HG03354 (cell line): Measurements from ENCODE around the gene PROSER3.
"Not testable (repeated sequence)": the region's sequence is repeated elsewhere in the genome, so short reads cannot be mapped to it uniquely, and the experiment has no call there.

Experiments
- ATAC-seq: cut with Tn5 transposase; IDR thresholded peaks from one replicate; pipeline ENCODE4 v1.9.1; 2021; ENCODE audit warnings: mild to moderate bottlenecking; ENCODE audit not compliant: unreplicated experiment, poor library complexity, severe bottlenecking

The PROSER3 gene

GRCh38 chr19:35787227-35787799 lies 29.3 kb downstream of the PROSER3 start:
- ATAC-seq = no peak

DNA sequence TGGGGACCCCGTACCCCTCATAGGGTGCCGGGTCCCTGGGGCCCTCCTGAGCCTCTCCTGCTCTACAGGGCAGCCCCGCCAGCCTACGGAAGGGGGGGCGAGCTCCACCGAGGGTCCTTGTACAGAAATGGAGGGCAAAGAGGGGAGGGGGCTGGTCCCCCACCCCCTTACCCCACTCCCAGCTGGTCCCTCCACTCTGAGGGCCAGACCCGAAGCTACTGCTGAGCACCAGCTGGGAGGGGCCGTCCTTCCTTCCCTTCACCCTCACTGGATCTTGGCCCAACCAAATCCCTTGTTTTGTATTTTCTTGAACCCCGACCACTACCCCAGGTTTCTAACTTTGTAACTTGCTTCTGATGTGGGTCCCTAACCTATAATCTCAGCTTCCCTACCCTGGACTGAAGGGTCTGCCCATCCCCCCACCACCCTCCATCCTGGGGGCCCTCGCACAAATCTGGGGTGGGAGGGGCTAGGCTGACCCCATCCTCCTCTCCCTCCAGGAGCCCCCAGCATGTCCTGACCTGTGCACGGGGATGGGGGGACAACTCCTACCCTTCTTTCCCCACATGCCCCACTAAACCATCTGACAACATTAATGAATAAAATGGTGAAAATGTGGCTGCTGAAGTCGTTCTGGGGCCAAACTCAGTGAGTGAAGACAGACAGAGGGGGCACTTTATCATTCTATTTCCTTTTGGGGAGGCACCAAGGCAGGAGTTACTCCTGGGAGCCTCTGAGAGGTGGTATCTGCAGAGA lies 30.4 kb downstream of the PROSER3 start:
- ATAC-seq = no peak

- ATAC-seq = no peak
Observed at GRCh38 chr19:35789195-35789977, 31.4 kb downstream of the PROSER3 start.

- ATAC-seq = no peak
Observed at GRCh38 chr19:35789978-35790944, 32.3 kb downstream of the PROSER3 start.

DNA sequence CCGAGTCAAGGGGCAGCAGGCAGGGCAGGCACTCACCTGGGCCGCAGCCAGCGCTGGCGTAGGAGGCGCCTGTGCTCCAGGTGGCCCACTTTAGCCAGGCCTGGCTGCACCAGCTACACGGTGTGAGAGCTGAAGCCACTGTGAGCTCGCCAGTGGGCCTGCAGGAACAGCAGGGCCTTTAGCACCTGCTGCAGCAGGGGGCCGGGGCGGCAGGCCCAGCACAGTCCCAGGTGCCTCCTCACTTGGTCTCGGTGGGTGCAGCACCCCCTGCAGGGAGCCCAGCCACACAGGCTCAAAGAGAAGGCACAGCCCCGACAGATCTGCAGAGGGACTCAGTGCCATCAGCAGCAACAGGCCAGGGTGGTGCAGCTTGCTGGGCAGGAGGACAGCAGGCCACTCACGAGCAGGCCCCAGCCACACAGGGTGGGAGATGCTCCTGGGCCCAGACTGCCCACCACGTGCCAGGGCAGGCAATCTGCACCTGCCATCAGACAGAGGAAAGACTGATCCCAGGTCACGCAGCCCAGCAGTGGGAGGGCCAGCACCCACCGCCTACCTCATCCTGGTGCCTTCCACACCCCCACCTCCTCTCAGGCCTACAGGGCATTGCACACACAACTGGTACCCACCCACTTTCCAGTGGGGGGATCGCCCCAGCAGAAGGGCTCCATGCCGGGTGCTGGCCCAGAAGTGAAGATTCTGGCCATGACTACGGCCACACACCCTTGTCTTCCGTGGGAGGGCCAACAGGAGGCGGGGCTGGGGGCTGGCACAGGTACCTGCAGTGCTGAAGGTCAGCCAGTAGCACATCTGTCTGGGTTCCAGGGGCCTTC lies 33.2 kb downstream of the PROSER3 start:
- no peak for ATAC-seq

DNA sequence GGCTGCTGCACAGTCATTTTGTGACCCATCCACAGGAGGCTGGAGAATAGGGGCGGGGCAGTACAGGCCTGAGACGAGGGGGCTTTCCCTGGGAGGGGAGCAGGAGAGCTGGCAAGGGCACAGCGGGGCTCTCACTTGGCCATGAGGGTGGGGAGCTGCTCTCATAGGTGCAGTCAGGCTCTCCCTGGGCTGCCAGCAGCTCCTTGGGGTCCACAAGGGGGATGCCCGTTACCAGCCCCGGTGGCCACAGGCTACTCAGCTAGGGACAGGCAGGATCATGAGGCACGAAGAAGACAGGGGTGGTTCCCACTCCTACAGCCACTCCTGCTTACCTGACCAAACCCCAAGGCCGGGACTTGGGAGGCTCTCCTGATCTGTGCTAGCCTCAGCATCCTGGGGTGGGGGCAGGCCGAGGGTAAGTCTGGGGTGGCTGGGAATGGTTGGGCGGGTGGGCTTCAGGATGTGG lies 33.9 kb downstream of the PROSER3 start:
- no peak for ATAC-seq

DNA sequence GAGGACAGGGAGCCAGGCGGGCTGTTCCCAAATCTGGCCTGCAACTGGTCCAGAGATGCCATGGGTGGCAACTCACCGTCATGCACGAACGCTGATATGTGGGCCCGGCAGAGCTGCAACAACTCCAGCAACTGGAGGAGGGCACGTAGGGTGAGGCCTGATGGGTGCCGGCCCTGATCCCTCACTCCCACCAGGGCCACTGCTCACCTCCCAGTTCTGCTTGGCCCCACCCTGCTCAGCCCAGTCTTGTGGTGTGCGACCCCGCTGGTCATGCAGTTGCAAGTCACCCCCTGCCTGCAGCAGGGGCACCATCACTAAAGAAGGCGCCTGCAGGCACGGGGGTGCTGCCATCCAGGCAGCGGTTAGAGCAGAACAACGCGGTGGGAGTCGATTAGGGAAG lies 34.3 kb downstream of the PROSER3 start:
- no peak for ATAC-seq

DNA sequence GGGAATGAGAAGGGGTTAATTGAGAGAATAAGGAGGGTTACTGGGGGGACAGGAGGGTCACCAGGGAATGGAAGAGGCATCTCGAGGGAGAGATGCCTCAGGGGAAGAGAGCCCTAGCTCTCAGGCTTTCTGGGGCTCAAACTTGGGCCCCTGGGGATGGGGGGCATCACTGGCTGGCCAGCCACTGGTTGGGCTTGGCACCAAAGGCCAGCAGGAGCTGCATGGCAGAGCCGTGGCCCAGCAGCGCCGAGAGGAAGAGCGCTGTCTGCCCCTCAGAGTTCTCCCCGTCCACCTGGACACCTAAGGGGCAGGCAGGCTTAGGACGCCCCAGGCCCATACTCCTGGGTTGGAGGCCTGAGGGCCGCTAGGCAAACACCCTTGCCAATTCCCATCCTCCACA lies 34.9 kb downstream of the PROSER3 start:
- ATAC-seq = no peak

DNA sequence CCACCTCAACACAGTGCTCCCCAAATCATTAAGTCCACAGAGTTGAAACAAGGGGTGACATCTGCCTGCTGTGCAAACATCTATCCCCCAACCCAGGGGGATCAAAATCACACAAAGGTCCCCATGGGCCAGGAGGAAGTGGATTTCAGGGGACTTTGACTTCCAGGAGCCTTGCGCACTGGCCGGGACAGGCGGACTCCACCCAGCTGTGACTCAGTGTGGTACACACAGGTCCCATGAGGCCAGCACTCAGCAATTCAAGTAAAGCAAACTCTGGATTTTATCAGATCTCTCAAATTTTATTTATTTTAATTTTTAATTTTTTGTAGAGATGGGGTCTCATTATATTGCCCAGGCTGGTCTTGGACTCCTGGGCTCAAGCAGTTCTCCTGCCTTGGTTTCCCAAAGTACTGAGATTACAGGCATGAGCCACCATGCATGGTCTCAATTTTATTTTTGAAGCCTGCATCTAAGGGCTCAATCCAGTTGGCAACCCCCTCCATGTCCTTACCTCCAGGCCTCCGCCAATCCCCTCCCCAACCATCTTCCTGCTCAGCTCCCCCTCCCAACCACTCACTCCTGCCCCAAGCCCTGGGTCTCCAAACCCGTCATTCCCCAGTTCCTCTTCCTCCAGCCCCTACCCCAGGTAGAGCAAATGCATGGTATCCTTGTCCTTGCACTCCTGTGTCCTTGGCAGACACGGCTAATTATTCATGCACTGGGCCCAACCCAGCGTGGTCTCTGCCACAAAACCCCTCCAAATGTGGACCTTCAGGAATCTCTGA lies 35.6 kb downstream of the PROSER3 start:
- no peak for ATAC-seq

GRCh38 chr19:35795564-35795963 lies 37.6 kb downstream of the PROSER3 start:
- ATAC-seq = not testable (repeated sequence)

DNA sequence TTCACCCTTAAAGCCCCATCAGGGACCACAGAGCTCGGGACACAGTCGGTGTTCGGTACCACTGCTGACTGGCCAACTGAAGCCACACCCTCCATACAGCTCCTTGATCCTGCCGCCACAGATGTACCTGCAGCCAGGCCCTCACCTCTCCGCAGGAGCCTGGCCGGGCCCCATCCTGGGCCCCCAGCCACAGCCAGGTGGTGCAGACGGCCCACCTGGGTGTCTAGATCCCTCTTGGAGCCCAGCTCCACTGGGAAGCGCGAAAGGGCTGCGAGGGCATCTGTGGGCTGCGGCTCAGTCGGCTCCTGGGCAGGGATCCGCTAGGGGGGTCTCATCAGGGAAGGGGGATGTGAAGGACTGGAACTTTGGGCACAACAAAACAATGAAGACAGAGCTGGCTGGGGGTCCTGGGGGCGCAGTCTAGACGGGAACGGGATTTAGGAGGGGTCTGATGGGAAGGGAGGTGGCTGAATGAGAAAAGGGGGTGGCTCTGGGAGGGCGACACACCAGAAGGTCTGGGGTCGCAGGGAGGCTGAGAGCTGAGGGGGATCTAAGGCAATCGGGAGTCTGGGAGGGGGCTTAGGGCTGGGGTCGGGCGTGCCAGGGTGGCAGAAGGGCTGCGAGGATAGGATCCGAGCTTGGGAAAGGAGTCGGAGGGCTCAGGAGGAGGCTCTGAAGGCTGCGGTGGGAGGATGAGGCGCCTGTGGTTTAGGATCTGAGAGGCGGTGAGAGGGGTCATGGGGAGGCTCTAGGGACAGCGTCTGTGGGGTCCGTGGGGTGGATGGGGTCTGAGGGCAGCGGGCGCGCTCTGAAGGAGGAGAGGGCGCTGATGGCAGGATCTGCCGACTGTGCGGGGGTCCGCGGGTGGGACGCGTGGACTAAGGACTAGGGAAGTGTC lies 38.9 kb downstream of the PROSER3 start:
- no peak for ATAC-seq

GRCh38 chr19:35797663-35798062 lies 39.7 kb downstream of the PROSER3 start:
- no peak for ATAC-seq

GRCh38 chr19:35801828-35802227 lies 43.9 kb downstream of the PROSER3 start:
- no peak for ATAC-seq

- ATAC-seq = no peak
Observed at GRCh38 chr19:35805526-35806102, 47.6 kb downstream of the PROSER3 start.

DNA sequence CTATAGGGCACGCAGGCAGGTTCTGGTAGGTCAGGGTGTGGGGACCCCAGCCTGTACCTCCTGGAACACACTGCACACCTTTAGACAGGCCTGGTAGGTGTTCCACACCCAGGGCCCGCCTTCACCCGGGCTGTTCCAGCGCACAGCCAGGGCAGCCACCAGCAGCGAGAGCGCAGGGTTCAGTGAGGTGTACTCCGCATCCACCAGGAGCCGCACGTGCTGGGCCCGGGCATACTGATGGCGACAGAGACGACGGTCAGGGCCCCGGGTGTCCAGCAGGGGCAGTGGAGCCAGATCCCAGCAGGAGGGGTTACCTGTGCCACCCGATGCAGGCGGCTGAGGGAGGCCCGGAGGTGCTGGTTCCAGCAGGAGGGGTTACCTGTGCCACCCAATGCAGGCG lies 48.6 kb downstream of the PROSER3 start:
- ATAC-seq = no peak

- ATAC-seq = no peak
Observed at GRCh38 chr19:35807633-35808032, 49.7 kb downstream of the PROSER3 start.
